Activated CD8-positive, alpha-beta memory T cell treated with anti-CD3 and anti-CD28 coated beads for 48 hours (primary cell): Measurements from ENCODE around the gene CPM.
A peak's percentile ranks its signal among the peaks of the same experiment; 100 is the strongest.
"Not testable (repeated sequence)": the region's sequence is repeated elsewhere in the genome, so short reads cannot be mapped to it uniquely, and the experiment has no call there.

Experiments
- DNase-seq, 3 experiments: peaks; one replicate each; pipeline ENCODE4 v3.0.0-alpha.2; 2020; ENCODE audit warnings: low read depth in 2 of 3, low spot score in 2 of 3

Gene CPM

GRCh38 chr12:68809190-68810026, 123.6 kb downstream of the CPM start:
- no peak for DNase-seq

- peak; percentile 42 to 67 (median 43) for DNase-seq
Observed at GRCh38 chr12:68808388-68809189, 124.4 kb downstream of the CPM start.

- peak; percentile 81 to 92 (median 86) for DNase-seq
Observed at GRCh38 chr12:68807576-68808387, 125.2 kb downstream of the CPM start, which contains the start of gene MDM2. Gene MDM2 (plus strand): TSS chr12:68808177. CDS start chr12:68808478, 301 bp downstream.

GRCh38 chr12:68807274-68807575, 125.7 kb downstream of the CPM start:
- DNase-seq, result not testable (repeated sequence)

- DNase-seq, result no peak
Observed at GRCh38 chr12:68806488-68807237, 126.3 kb downstream of the CPM start.

- DNase-seq, result no peak
Observed at GRCh38 chr12:68805592-68806120, 127.3 kb downstream of the CPM start.

- no peak for DNase-seq
Observed at GRCh38 chr12:68804657-68805591, 128.0 kb downstream of the CPM start.

GRCh38 chr12:68803948-68804656, 128.9 kb downstream of the CPM start:
- no peak for DNase-seq

GRCh38 chr12:68802911-68803651, 129.9 kb downstream of the CPM start:
- DNase-seq, result not testable (repeated sequence)

- not testable (repeated sequence) for DNase-seq
Observed at GRCh38 chr12:68802372-68802745, 130.6 kb downstream of the CPM start.
